ENCODE results near the gene FBXW5.

FBXW5 gene

GRCh38 chr9:136907011-136907914 lies 37.3 kb downstream of the FBXW5 start:
- DNase-seq (ENCODE audit: low spot score): no peak

- no peak for DNase-seq (ENCODE audit: low spot score)
These were observed 38.3 kb downstream of the FBXW5 start for GRCh38 chr9:136906266-136906665.

- no peak for DNase-seq (ENCODE audit: low spot score)
These were observed 41.4 kb downstream of the FBXW5 start for GRCh38 chr9:136903041-136903554.

DNA sequence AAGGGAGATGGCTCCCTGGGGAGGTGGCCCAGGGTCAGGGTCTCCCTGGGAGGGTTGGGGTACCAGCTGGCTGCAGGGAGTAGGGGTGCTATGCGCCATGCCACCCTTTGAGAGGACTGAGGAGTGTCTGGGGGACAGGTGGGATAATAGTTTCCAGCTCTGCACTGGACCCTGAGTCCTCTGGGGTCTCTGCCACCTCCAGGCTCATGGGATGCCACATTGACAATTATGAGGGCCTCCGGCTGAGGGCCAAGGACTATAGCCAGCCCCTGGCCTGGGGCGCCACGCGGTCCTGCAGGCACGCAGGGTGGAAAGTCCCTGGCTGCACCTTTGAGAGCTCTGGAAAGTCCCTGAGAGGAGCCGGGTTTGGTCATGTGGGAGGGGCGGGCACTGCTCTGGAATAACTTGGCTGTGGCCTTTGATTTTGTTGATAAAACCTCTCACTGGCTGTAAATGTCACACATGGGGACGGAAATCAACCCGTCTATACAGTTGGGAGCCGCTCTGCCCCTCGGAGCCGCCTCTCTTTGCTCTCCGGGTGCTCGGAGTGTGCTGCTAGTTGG lies 42.2 kb downstream of the FBXW5 start:
- no peak for DNase-seq (ENCODE audit: low spot score)

DNA sequence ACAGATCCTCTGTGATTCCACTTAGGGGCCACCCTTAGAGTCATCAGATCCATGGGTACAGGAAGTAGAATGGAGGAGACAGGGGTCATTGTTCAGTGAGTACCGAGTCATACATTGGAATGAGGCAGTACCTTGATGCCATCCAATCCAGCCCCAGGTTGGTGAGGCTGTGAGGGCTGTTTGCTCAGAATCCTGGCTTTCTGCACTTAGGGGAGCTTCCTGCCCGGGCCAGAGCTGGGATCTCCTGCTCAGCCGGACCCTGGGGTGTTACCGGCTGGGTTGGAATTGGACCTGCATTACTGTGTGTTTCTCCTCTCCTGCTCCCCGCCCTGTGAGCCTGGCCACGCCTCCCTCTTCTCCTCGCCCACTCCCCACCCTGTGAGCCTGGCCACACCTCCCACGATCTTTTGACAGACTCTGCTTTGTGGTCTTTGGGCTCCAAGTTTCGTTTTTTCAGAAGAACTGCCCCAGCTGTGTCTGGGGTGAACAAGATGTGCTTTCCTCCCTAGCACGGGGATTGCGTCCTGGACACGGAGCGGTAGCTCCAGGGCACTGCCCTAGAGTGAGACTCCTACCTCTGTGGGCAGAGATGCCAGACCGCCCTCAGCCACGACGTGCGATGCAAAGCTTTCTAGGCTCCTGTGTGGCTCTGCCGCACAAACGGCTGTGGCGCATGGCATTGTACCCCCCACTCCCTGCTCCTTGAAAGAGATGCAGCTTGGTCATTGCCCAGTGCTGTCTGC lies 42.9 kb downstream of the FBXW5 start:
- no peak for DNase-seq (ENCODE audit: low spot score)

DNA sequence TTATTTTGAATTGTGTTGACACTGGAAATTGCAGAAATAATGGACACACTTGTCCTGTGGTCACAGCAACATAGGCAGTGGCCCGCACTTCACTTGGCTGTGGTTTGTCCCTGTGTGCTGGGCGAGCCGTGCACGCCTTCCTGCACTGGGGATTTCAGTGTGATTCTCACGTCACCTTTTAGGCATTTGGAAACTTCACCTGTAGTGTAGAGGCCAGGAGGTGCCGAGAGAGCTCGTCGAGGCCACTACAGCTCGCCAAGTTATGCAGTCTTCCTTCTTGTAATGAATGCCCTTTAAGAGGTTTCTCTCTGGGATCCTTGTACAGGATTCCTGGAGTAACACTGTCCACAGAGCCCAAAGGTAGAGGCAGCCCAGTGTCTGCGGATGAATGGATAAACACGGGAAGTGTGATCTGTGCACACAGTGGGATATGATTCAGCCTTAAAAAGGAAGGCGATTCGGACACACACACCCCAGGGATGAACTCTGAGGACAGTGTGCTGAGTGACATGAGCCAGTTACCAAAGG lies 43.5 kb downstream of the FBXW5 start:
- DNase-seq (ENCODE audit: low spot score): no peak

GRCh38 chr9:136900556-136900955 lies 44.0 kb downstream of the FBXW5 start:
- no peak for DNase-seq (ENCODE audit: low spot score)

DNA sequence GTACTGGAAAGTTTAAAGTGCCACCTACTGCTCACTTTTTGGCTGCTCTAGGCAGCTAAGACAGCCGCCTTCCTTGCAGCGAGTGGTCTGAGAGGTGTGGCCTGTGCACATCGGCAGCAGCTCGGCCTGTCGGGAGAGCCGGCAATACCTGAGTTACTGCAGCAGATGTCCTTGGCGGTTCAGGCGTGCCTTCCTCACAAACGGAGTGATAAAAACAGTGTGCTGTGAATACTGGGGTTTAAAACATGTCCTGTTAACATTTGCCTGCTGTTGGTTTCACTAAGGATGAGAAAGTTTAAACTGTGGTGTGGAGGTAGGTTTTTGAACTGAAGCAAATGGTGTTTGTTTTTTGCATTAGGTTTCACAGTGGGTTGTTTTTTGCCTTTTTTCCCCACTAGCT lies 45.3 kb downstream of the FBXW5 start:
- DNase-seq (ENCODE audit: low spot score): no peak

- DNase-seq (ENCODE audit: low spot score): no peak
These were observed 45.9 kb downstream of the FBXW5 start for GRCh38 chr9:136898483-136899100.

DNA sequence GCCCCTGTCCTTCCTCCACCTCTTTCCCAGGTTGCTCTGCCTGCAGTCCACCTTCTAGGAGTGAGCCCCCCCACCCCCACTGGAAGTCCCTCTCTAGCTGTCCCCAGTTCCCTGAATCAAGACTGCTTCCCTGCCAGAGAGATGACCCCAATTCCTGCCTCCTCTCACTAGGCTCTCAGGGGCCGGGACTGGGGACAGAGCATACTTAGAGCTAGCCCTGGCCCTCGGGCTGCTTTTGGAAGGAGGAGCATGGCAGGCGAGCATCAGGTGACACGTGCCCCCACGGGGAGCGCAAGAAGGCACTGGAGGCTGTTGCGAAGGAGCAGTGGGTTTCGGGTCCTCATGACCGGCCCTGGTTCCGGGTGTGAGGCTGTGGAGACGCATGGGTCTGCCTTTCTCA lies 48.5 kb downstream of the FBXW5 start:
- DNase-seq (ENCODE audit: low spot score): no peak

- DNase-seq (ENCODE audit: low spot score): peak; percentile 4
These were observed 53.9 kb downstream of the FBXW5 start for GRCh38 chr9:136890661-136891060.

Measured in D341Med (cell line).